Esophagus squamous epithelium (tissue), 5 donors: ENCODE results near the gene ANGPTL7. TPM values are rescaled to one million over a fixed set of nuclear protein-coding genes. Genes with fewer than 3 reads are reported as not detected.

Experiments
- DNase-seq: peaks from one replicate; lab custom pipeline; 2025; lab: John Stamatoyannopoulos, UW
- H3K27ac ChIP-seq, 4 donors: fragments of 200-600 bp; sonication (generic); one replicate each; pipeline ENCODE4 v1.5.1; 2016 to 2019; ENCODE audit warnings: mild to moderate bottlenecking in 1 of 4
- H3K27me3 ChIP-seq, 4 donors: fragments of 200-600 bp; sonication (generic); 1 replicate in 3 of 4; 2 replicates in 1 of 4; pipeline versions ENCODE4 v1.5.1 to v1.6.0; 2017 to 2021; ENCODE audit warnings: antibody characterized with exemption in 1 of 4
- H3K36me3 ChIP-seq, 3 donors: fragments of 200-600 bp; sonication (generic); one replicate each; pipeline ENCODE4 v1.5.1; 2016 to 2019
- H3K4me1 ChIP-seq, 3 donors: fragments of 200-600 bp; sonication (generic); one replicate each; pipeline ENCODE4 v1.5.1; 2017 to 2019
- H3K4me3 ChIP-seq, 4 donors: fragments of 200-600 bp; sonication (generic); 1 replicate in 3 of 4; 2 replicates in 1 of 4; pipeline ENCODE4 v1.5.1; 2016 to 2019; ENCODE audit warnings: mild to moderate bottlenecking in 2 of 4, moderate library complexity in 1 of 4
- H3K9me3 ChIP-seq, 3 donors: fragments of 200-600 bp; sonication (generic); one replicate each; pipeline ENCODE4 v1.5.1; 2016 to 2019
- POLR2A ChIP-seq, 4 donors: fragments of 450-650 bp; IDR thresholded peaks; one replicate each; pipeline ENCODE4 v1.6.1; 2017; ENCODE audit warnings: antibody characterized with exemption in 4 of 4, mild to moderate bottlenecking in 4 of 4, moderate library complexity in 3 of 4
- WGBS, 2 donors: methylation state at CpG; one replicate each; pipeline ENCODE4 v1.1.5; 2018; 5-methylcytosine and 5-hydroxymethylcytosine counted together
- intact Hi-C: fragments of 100-400 bp; cut with DNase I; formaldehyde crosslinking; loops from one replicate; pipeline ENCODE4 v1.15.0; 2022
- total RNA-seq, 4 donors: library from RNA; depleted of rRNA; stranded (reverse); fragments of >200 nt; gene quantifications; one replicate each; pipeline ENCODE4 v1.1.0, GENCODE V29; 2016
- TF ChIP-seq, protein P1 (sequence below), 6 experiments: fragments of 450-650 bp in 4 of 6; fragments of 200-600 bp in 2 of 6; sonication (generic) in 2 of 6; IDR thresholded peaks; one replicate each; pipeline ENCODE4 v1.5.1; 2016 to 2019; ENCODE audit warnings: antibody characterized with exemption in 6 of 6, mild to moderate bottlenecking in 4 of 6, moderate library complexity in 4 of 6
- donor health status: DM: yes; HTN: yes; CAD: no.

ANGPTL7 gene
- total RNA-seq, 4 donors from 2014 or later, result 1.2 to 1.3 TPM; not detected in 2

DNA sequence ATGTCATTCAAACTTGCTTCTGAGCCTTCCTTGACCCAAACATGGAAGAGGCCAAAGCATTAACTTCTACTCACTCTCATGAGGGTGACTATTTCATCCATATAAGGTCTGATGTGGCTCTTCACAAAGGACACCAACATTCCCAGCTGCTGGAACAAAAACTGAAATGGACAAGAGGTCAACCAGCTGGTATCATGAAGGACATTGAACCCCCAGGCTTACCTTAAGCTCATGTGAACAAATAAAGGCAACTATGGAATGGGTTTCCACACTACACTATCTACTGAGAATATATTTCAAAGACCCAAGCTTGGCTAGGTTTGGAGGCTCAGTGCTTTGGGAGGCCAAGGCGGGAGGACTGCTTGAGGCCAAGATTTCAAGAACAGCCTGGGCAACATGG lies 26.9 kb downstream of the ANGPTL7 start:
- Histone ChIP-seq H3K9me3 (no peaks in the 10 kb centered on the region), H3K27me3 (no peaks in the 10 kb centered on the region), H3K36me3 (peaks cover 18 to 100% (median 37%) of the 10 kb centered on the region in 3 donors), H3K27ac (no peak overlapping the region), H3K4me1 (no peaks in the 10 kb centered on the region), H3K4me3 (no peak overlapping the region)
- WGBS, 2 donors, result 92 to 100% methylated on average over 1 of the region's 1 CpG
- intact Hi-C loops, result no loop called here
- TF ChIP-seq, protein P1, sequence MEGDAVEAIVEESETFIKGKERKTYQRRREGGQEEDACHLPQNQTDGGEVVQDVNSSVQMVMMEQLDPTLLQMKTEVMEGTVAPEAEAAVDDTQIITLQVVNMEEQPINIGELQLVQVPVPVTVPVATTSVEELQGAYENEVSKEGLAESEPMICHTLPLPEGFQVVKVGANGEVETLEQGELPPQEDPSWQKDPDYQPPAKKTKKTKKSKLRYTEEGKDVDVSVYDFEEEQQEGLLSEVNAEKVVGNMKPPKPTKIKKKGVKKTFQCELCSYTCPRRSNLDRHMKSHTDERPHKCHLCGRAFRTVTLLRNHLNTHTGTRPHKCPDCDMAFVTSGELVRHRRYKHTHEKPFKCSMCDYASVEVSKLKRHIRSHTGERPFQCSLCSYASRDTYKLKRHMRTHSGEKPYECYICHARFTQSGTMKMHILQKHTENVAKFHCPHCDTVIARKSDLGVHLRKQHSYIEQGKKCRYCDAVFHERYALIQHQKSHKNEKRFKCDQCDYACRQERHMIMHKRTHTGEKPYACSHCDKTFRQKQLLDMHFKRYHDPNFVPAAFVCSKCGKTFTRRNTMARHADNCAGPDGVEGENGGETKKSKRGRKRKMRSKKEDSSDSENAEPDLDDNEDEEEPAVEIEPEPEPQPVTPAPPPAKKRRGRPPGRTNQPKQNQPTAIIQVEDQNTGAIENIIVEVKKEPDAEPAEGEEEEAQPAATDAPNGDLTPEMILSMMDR (IDR thresholded peaks at IDR 0.05), result no peak
- no peak for TF ChIP-seq POLR2A (IDR thresholded peaks at IDR 0.05)
- DNase-seq, result no peak

DNA sequence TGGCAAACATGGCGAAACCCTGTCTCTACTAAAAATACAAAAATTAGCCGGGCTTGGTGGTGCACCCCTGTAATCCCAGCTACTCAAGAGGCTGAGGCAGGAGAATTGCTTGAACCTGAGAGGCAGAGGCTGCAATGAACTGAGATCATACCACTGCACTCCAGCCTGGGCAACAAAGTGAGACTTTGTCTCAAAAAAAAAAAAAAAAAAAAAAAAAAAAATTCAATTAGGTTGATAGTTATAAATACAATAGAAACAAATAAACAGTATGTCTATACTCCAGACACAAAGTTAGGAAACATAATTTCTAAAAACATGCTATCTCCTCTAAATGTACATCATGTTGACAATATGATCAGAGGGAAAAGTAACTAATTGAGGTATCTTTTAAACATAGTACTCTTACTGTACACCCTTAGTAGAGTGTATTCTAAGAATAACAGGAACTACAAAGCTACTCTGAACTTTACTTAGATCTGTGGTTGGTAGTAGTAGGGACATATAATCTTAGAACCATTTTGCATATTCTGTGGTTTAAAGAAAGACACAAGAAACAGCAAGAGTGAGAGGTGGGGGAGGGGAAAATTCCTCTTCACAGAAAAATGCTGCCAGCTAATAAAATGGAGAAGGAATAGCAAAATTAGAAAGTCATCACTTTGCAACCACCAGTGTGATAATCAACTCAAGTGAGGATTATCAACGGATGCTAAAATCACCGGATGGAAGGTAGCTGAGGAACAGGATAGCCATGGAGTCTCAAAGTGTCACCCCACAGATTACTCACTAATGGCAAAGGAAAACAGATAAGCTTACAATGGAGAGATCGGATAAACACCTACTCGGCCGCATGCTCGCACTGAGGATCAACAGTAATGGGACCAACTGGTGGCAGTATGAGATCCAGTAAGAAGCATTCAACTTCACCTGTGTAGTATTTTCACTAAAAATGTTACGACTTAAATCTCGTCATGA lies 38.2 kb downstream of the ANGPTL7 start:
- no peaks in the 10 kb centered on the region for H3K27me3 ChIP-seq
- TF ChIP-seq, protein P1 (IDR thresholded peaks at IDR 0.05), result no peak
- no peak for TF ChIP-seq POLR2A (IDR thresholded peaks at IDR 0.05)
- H3K36me3 ChIP-seq, result peaks cover 27 to 98% (median 46%) of the 10 kb centered on the region in 3 donors
- 86 to 89% methylated on average over 10 of the region's 10 CpGs for WGBS, 2 donors
- intact Hi-C loops, result no loop called here
- no peaks in the 10 kb centered on the region for H3K4me1 ChIP-seq
- H3K9me3 ChIP-seq, result no peaks in the 10 kb centered on the region
- H3K4me3 ChIP-seq, result no peak overlapping the region
- DNase-seq, result no peak
- H3K27ac ChIP-seq, result no peak overlapping the region

DNA sequence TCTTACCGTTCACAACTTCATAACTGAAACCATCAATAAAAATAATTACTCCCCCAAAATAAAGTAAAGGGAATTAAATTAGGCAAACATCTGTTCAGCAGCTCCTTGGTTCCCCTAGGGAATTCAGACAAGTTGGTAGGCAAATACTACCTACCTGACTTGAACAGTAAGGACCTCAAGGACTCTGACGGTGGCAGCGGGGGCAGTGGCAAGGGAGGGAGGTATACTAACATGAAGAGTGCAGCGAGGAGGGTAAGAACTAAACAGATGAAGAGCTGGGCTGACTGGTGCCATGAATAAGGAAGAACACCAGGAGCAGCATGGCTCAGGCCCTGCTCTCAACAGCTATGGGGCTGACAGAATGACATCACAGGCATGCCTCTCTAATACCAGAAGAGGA lies 40.0 kb downstream of the ANGPTL7 start:
- Histone ChIP-seq H3K27me3 (no peaks in the 10 kb centered on the region), H3K9me3 (no peaks in the 10 kb centered on the region), H3K4me3 (no peak overlapping the region), H3K27ac (no peak overlapping the region), H3K4me1 (no peaks in the 10 kb centered on the region), H3K36me3 (peaks cover 36 to 98% (median 56%) of the 10 kb centered on the region in 3 donors)
- intact Hi-C loops, result no loop called here
- DNase-seq, result no peak
- 82 to 83% methylated on average over 4 of the region's 4 CpGs for WGBS, 2 donors
- no peak for TF ChIP-seq POLR2A (IDR thresholded peaks at IDR 0.05)
- TF ChIP-seq, protein P1 (IDR thresholded peaks at IDR 0.05), result no peak

DNA sequence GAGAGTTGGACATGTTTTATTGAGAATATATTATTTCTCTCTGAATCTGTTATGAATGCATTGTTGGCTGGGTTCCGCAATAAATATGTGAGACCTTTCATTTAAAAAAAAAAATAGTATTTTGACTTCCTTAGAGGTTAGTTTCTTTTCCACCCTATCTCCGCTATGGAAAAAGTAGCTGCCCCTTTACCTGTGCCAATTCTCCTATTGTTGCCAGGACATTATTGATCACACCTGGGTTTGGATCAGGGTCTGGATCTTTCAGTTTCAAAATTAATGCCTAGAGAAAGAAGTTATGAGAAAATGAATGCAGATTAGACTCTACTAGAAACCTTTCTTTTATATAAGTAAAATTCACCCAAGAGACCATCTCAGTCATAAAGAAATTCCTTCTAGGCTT lies 44.1 kb downstream of the ANGPTL7 start:
- intact Hi-C loops, result no loop called here

More for the DNA sequence above, 44.1 kb downstream of the ANGPTL7 start:
- WGBS, 2 donors, result 90 to 100% methylated on average over 2 of the region's 2 CpGs
- peaks cover 0 to 3% (median 0%) of the 10 kb centered on the region in 3 donors for H3K4me1 ChIP-seq
- peaks cover 32 to 100% (median 59%) of the 10 kb centered on the region in 3 donors for H3K36me3 ChIP-seq
- no peak for DNase-seq
- H3K4me3 ChIP-seq, result no peak overlapping the region
- H3K27me3 ChIP-seq, result no peaks in the 10 kb centered on the region
- H3K9me3 ChIP-seq, result no peaks in the 10 kb centered on the region
- TF ChIP-seq, protein P1 (IDR thresholded peaks at IDR 0.05), result no peak
- TF ChIP-seq POLR2A (IDR thresholded peaks at IDR 0.05), result no peak
- no peak overlapping the region for H3K27ac ChIP-seq
